ENCODE data around the gene TSFM. TPM values are rescaled to one million over a fixed set of nuclear protein-coding genes. Genes with fewer than 3 reads are reported as not detected.

Gene TSFM
- total RNA-seq, 2 donors from 2014 or later, result 37.7 to 39.9 TPM

DNA sequence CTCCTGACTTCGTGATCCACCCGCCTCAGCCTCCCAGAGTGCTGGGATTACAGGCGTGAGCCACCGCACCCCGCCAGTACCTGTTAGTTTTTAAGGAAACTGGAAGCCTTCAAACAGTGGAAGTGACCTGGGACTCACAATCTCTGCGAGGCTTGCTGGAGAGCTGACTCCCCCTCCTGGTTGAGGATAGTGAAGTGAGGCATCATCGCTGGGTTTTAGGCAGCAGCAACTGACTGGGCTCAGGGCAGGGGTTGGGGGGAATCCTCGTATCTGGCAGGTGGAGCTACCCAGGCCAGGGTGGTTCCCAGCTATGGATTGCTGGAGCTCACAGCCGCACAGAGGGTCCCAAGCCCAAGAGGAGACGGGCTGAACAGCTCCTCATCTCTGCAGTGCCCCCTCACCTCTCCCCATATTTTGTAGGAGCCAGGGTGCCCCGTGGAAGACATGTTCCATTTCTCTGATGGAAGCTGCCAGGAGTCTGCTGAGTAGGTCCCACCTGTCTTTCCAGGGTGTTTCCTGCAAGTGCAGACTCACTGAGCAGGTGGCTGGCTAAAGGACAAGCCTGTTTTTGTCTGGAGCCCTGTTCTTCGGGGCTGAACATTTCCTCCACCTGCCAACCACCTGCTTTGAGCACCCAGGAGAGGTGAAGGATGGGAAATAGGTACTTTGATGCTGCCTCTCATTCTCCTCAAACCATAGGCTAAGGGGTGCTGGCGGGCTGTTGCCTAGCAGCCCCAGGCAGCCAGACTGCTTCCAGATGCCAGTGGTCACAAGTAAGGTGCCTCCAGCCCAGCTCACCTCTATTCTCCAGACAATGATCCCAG lies 32.8 kb downstream of the TSFM start:
- Histone ChIP-seq H3K36me3 (ENCODE audit: control insufficient read depth, insufficient read depth, low read length) (peaks cover 13% of the 10 kb centered on the region), H3K27me3 (ENCODE audit: control insufficient read depth, insufficient read depth, low read length, poor library complexity, severe bottlenecking) (no peaks in the 10 kb centered on the region), H3K4me3 (ENCODE audit: low read length) (no peak overlapping the region), H3K9me3 (ENCODE audit: control insufficient read depth, low read length) (no peaks in the 10 kb centered on the region), H3K4me1 (ENCODE audit: control insufficient read depth, insufficient read depth, low read length) (no peaks in the 10 kb centered on the region), H3K9ac (ENCODE audit: extremely low read depth, low read length, poor library complexity, severe bottlenecking) (no peak overlapping the region), H3K27ac (ENCODE audit: low read depth, low read length) (no peak overlapping the region)
- Mint-ChIP-seq H3K9me3 (no peaks in the 10 kb centered on the region), H3K36me3 (ENCODE audit: low read depth) (peaks cover 4% of the 10 kb centered on the region), H3K4me1 (peaks cover 3% of the 10 kb centered on the region), H3K27ac (no peak overlapping the region), H3K27me3 (ENCODE audit: insufficient read depth) (no peaks in the 10 kb centered on the region), H3K4me3 (peak overlapping the region; percentile 23)
- WGBS, 2 experiments (ENCODE audit: insufficient coverage in 1 of 2, insufficient read length in 1 of 2), result 79 to 81% methylated on average over 10 to 12 of the region's 13 CpGs
- TF ChIP-seq, protein P1, sequence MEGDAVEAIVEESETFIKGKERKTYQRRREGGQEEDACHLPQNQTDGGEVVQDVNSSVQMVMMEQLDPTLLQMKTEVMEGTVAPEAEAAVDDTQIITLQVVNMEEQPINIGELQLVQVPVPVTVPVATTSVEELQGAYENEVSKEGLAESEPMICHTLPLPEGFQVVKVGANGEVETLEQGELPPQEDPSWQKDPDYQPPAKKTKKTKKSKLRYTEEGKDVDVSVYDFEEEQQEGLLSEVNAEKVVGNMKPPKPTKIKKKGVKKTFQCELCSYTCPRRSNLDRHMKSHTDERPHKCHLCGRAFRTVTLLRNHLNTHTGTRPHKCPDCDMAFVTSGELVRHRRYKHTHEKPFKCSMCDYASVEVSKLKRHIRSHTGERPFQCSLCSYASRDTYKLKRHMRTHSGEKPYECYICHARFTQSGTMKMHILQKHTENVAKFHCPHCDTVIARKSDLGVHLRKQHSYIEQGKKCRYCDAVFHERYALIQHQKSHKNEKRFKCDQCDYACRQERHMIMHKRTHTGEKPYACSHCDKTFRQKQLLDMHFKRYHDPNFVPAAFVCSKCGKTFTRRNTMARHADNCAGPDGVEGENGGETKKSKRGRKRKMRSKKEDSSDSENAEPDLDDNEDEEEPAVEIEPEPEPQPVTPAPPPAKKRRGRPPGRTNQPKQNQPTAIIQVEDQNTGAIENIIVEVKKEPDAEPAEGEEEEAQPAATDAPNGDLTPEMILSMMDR (conservative IDR thresholded peaks at IDR 0.05), result peak; percentile 64
- DNase-seq, result peak; percentile 92

DNA sequence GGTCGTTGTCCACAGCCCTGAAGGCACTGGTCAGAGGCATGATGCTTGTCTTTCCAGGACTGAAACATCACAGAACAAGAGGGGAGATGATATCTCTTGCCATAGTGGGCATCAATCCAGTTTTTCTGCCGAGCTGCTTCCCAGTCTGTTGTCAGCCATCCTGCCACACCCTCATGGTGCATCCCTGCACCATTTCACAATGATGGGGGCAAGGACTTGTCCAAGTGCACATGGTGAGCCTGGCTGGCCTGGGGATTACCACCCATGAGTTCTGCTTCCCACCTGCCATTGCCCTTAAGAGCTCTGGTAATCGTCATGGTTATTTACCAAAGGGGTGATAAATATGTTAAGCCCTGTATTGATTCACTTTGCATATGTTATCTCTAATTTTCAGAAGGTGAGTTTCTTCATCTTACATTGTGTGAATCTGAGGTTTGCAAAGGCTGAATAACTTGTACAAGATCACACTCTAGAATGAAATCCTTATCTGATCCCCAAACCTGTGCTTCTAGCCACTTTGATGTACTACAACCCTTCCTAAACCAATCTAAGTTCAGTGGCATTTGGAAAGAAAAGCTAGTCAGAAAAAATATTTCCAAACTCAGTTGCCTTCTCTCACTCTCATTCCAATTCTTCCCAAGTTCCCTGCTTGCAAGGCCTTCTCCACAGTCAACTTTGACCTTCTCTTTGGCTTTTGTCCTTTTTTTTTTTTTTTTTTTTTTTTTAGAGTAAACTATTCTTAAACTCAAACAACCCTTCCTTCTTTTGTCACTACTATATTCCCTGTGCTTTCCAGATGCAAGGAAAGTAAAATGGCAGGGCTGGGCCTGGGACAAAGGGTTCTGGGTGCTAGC lies 33.6 kb downstream of the TSFM start:
- Mint-ChIP-seq H3K27me3 (ENCODE audit: insufficient read depth) (no peaks in the 10 kb centered on the region), H3K4me1 (peaks cover 3% of the 10 kb centered on the region), H3K4me3 (no peak overlapping the region), H3K9me3 (no peaks in the 10 kb centered on the region), H3K36me3 (ENCODE audit: low read depth) (peaks cover 13% of the 10 kb centered on the region), H3K27ac (no peak overlapping the region)
- H3K4me3 ChIP-seq (ENCODE audit: low read length), result no peak overlapping the region
- H3K36me3 ChIP-seq (ENCODE audit: control insufficient read depth, insufficient read depth, low read length), result peaks cover 17% of the 10 kb centered on the region
- no peaks in the 10 kb centered on the region for H3K27me3 ChIP-seq (ENCODE audit: control insufficient read depth, insufficient read depth, low read length, poor library complexity, severe bottlenecking)
- 84 to 88% methylated on average over 3 of the region's 3 CpGs for WGBS, 2 experiments (ENCODE audit: insufficient coverage in 1 of 2, insufficient read length in 1 of 2)
- DNase-seq, result no peak
- H3K27ac ChIP-seq (ENCODE audit: low read depth, low read length), result no peak overlapping the region
- TF ChIP-seq, protein P1 (conservative IDR thresholded peaks at IDR 0.05), result no peak
- no peaks in the 10 kb centered on the region for H3K9me3 ChIP-seq (ENCODE audit: control insufficient read depth, low read length)
- no peak overlapping the region for H3K9ac ChIP-seq (ENCODE audit: extremely low read depth, low read length, poor library complexity, severe bottlenecking)
- no peaks in the 10 kb centered on the region for H3K4me1 ChIP-seq (ENCODE audit: control insufficient read depth, insufficient read depth, low read length)

DNA sequence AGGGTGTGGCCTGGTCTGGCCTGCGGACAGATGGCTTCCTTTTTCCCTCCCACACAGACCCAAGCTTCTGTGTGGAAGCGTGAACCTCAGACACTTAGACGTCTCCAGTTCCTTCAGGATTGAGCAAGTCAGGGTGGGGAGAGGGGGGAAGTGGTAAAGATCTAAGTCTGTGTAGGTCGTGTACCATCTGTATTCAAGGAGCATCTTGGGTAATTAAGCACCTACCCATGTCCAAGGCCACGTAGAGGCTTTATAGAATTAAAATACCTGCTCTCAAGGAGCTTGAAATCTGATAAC lies 34.2 kb downstream of the TSFM start:
- H3K9ac ChIP-seq (ENCODE audit: extremely low read depth, low read length, poor library complexity, severe bottlenecking), result no peak overlapping the region
- H3K27ac ChIP-seq (ENCODE audit: low read depth, low read length), result no peak overlapping the region
- Mint-ChIP-seq H3K36me3 (ENCODE audit: low read depth) (peaks cover 18% of the 10 kb centered on the region), H3K4me1 (peaks cover 3% of the 10 kb centered on the region), H3K27me3 (ENCODE audit: insufficient read depth) (no peaks in the 10 kb centered on the region), H3K4me3 (no peak overlapping the region), H3K9me3 (no peaks in the 10 kb centered on the region), H3K27ac (no peak overlapping the region)
- TF ChIP-seq, protein P1 (conservative IDR thresholded peaks at IDR 0.05), result no peak
- WGBS, 2 experiments (ENCODE audit: insufficient coverage in 1 of 2, insufficient read length in 1 of 2), result 89% methylated on average over 5 of the region's 5 CpGs; no CpG with 5 or more reads in 1 of the 2 experiments
- DNase-seq, result no peak
- no peaks in the 10 kb centered on the region for H3K4me1 ChIP-seq (ENCODE audit: control insufficient read depth, insufficient read depth, low read length)
- H3K9me3 ChIP-seq (ENCODE audit: control insufficient read depth, low read length), result no peaks in the 10 kb centered on the region
- H3K4me3 ChIP-seq (ENCODE audit: low read length), result no peak overlapping the region
- peaks cover 17% of the 10 kb centered on the region for H3K36me3 ChIP-seq (ENCODE audit: control insufficient read depth, insufficient read depth, low read length)
- H3K27me3 ChIP-seq (ENCODE audit: control insufficient read depth, insufficient read depth, low read length, poor library complexity, severe bottlenecking), result no peaks in the 10 kb centered on the region

All from endodermal cell (in vitro differentiated cells).